H1 (cell line): ENCODE results near the gene ACP4. TPM values are rescaled to one million over a fixed set of nuclear protein-coding genes. Genes with fewer than 3 reads are reported as not detected.

Experiments used
- ASH2L ChIP-seq: fragments of 200-600, 300-600 bp; sonication (generic); IDR thresholded peaks from one replicate; pipeline ENCODE4 v1.7.1; 2017; ENCODE audit warnings: low read length
- CREB1 ChIP-seq: IDR thresholded peaks from 2 replicates; pipeline ENCODE4 v1.6.1; 2012; ENCODE audit warnings: inconsistent platforms
- HDAC2 ChIP-seq, 2 experiments: fragments of 300-600 bp in 1 of 2; sonication (generic) in 1 of 2; IDR thresholded peaks; 2 replicates each; pipeline ENCODE4 v1.6.1; 2011 to 2012; ENCODE audit warnings: low read depth in 2 of 2, low read length in 2 of 2, mild to moderate bottlenecking in 2 of 2, moderate library complexity in 2 of 2, borderline replicate concordance in 1 of 2, inconsistent platforms in 1 of 2
- NRF1 ChIP-seq: IDR thresholded peaks from 2 replicates; pipeline ENCODE4 v1.6.1; 2011; ENCODE audit warnings: mild to moderate bottlenecking, low read depth, low read length, improper control_type of control experiment
- RBBP5 ChIP-seq: IDR thresholded peaks from 2 replicates; pipeline ENCODE4 v1.7.1; 2012; ENCODE audit warnings: low read depth, mild to moderate bottlenecking, inconsistent platforms, low read length, moderate library complexity, borderline replicate concordance
- SIX5 ChIP-seq: IDR thresholded peaks from 2 replicates; pipeline ENCODE4 v1.6.1; 2011; ENCODE audit warnings: mild to moderate bottlenecking, low read depth, low read length
- USF2 ChIP-seq: IDR thresholded peaks from 2 replicates; pipeline ENCODE4 v1.6.1; 2011; ENCODE audit warnings: low read length, improper control_type of control experiment
- polyA plus RNA-seq, 7 experiments: library from polyadenylated mRNA; depleted of rRNA in 3 of 7; stranded (reverse) in 5 of 7; unstranded in 2 of 7; fragments of >200 nt in 5 of 7; fragments of 200-250 nt in 2 of 7; gene quantifications; 1 replicate in 5 of 7; 2 replicates in 1 of 7; 4 replicates in 1 of 7; pipeline versions ENCODE4 v1.2.1 to v1.2.3, GENCODE V29; 2011 to 2013; ENCODE audit warnings: missing spikeins in 2 of 7, mixed read lengths in 2 of 7
- total RNA-seq: library from RNA; stranded (reverse); fragmentation: NEBNext Ultra II Directional; extraction: Animal tissue kit (Norgen Biotek cat#: 25700); gene quantifications from 2 replicates; pipeline ENCODE4 v1.2.1, GENCODE V29; 2021

ACP4 gene
- total and polyA plus RNA-seq, 2 of the 8 experiments (the other 6 are each of a cell fraction or from before 2014, with no cell fraction given) = not detected

GRCh38 chr19:50820086-50820485, 29.9 kb downstream of the ACP4 start (continued):
- TF ChIP-seq NRF1 (no peak), USF2 (no peak), ASH2L (no peak), CREB1 (no peak), HDAC2 (IDR thresholded peaks at IDR 0.05; ENCODE audit: borderline replicate concordance in 1 of 2, low read depth in 2 of 2, low read length in 2 of 2) (no peak), RBBP5 (no peak), SIX5 (no peak)
